Fibroblast of mammary gland (primary cell): ENCODE data around the gene LRCH2.

Source experiments
- DNase-seq: peaks from one replicate; pipeline ENCODE4 v3.0.0-alpha.2; 2010; ENCODE audit warnings: low read depth
- H3K4me3 ChIP-seq: 2 replicates; pipeline ENCODE4 v1.5.1; 2011; ENCODE audit warnings: low read depth, mild to moderate bottlenecking, low read length, moderate library complexity; ENCODE audit not compliant: control insufficient read depth
- CTCF ChIP-seq: conservative IDR thresholded peaks from 2 replicates; pipeline ENCODE4 v1.5.1; 2011; ENCODE audit warnings: low read depth, low read length, inconsistent platforms; ENCODE audit not compliant: control insufficient read depth, insufficient read depth

Gene LRCH2

DNA sequence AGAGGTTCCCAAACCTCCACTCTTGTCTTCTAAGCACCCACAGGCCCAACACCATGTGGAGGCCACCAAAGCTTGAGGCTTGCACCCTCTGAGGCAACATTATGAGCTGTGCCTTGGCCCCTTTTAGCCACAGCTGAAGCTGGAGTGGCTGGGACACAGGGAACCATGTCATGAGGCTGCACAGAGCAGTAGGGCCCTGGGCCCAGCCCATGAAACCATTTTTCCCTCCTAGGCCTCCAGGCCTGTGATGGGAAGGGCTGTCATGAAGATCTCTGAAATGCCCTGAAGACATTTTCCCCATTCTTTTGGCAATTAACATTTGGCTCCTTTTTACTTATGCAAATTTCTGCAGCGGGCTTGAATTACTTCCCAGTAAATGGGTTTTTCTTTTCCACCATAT, 29.9 kb downstream of the LRCH2 start:
- no peak for TF ChIP-seq CTCF
- DNase-seq, result no peak
- H3K4me3 ChIP-seq, result no peak overlapping the region

GRCh38 chrX:115192244-115192700, 41.6 kb downstream of the LRCH2 start:
- no peak for DNase-seq
- no peak for TF ChIP-seq CTCF
- H3K4me3 ChIP-seq, result no peak overlapping the region

GRCh38 chrX:115191490-115192243, 42.2 kb downstream of the LRCH2 start:
- TF ChIP-seq CTCF, result no peak
- DNase-seq, result no peak
- no peak overlapping the region for H3K4me3 ChIP-seq

DNA sequence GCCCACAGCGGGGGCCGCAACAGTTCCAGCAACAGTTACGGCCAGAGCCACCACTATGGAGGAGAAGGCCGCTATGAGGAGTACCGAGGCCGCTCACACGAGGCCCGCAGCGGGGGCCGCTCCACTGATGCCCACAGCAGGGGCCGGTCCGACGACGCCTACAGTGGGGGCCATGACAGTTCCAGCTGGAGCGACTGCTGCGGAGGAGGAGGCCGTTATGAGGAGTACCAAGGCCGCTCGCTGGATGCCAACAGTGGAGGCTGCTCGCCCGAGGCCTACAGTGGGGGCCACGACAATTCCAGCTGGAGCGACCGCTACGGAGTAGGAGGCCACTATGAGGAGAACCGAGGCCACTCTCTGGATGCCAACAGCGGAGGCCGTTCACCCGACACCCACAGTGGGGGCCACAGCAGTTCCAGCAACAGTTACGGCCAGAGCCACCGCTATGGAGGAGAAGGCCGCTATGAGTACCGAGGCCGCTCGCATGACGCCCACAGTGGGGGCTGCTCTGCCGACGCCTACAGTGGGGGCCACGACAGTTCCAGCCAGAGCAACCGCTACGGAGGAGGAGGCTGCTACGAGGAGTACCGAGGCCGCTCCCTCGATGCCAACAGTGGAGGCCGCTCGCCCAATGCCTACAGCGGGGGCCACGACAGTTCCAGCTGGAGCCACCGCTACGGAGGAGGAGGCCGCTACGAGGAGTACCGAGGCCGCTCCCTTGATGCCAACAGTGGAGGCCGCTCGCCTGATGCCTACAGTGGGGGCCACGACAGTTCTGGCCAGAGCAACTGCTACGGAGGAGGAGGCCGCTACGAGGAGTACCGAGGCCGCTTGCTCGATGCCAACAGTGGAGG, 43.0 kb downstream of the LRCH2 start:
- no peak overlapping the region for H3K4me3 ChIP-seq
- TF ChIP-seq CTCF, result no peak
- no peak for DNase-seq

DNA sequence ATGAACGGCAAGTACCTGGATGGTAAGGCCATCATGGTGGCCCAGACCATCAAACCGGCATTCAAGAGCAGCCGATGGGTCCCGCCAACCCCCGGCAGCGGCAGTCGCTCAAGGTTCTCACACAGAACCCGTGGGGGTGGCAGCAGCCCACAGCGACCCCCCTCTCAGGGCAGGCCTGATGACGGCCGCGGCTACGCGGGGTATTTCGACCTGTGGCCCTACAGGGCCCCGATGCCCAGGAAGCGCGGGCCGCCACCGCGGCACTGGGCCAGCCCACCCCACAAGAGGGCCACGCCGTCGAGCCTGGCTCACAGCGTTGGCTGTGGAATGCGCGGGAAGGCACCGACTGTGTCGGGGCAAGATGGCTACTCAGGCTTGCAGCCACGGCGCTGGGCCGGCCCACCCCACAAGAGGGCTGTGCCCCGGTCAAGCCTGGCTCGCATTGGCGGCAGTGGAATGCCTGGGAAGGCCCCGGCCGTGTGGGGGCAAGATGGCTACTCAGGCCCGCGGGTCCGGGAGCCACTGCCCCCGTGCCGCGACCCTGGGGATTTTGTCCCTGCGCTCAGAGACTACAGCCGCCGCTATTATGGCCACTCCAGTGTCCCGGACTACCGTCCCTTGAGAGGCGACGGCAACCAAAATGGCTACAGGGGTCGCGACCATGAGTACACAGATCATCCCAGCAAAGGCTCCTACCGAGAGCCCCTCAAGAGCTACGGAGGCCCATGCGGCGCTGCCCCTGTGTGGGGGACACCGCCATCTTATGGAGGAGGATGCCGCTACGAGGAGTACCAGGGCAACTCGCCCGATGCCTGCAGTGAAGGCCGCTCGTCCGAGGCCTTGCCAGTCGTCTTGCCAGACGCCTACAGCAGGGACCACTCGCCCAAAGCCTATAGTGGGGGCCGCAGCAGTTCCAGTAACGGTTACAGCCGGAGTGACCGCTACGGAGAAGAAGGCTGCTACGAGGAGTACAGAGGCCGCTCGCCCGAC, 44.0 kb downstream of the LRCH2 start:
- no peak for TF ChIP-seq CTCF
- H3K4me3 ChIP-seq, result no peak overlapping the region
- no peak for DNase-seq

- TF ChIP-seq CTCF, result no peak
- no peak within 1 kb of the TSS for H3K4me3 ChIP-seq
- no peak for DNase-seq
Measured at GRCh38 chrX:115189110-115189509, 44.8 kb downstream of the LRCH2 start, which contains the start of gene RBMXL3. TSS of gene RBMXL3 (plus strand) at chrX:115189410. CDS start at chrX:115189442, 32 bp downstream.
